HG03378 (cell line): Measurements from ENCODE around the gene POFUT1.

ENCODE experiments used
- ATAC-seq: cut with Tn5 transposase; IDR thresholded peaks from one replicate; pipeline ENCODE4 v1.9.1; 2021; ENCODE audit warnings: mild to moderate bottlenecking, moderate library complexity; ENCODE audit not compliant: unreplicated experiment

POFUT1 gene

DNA sequence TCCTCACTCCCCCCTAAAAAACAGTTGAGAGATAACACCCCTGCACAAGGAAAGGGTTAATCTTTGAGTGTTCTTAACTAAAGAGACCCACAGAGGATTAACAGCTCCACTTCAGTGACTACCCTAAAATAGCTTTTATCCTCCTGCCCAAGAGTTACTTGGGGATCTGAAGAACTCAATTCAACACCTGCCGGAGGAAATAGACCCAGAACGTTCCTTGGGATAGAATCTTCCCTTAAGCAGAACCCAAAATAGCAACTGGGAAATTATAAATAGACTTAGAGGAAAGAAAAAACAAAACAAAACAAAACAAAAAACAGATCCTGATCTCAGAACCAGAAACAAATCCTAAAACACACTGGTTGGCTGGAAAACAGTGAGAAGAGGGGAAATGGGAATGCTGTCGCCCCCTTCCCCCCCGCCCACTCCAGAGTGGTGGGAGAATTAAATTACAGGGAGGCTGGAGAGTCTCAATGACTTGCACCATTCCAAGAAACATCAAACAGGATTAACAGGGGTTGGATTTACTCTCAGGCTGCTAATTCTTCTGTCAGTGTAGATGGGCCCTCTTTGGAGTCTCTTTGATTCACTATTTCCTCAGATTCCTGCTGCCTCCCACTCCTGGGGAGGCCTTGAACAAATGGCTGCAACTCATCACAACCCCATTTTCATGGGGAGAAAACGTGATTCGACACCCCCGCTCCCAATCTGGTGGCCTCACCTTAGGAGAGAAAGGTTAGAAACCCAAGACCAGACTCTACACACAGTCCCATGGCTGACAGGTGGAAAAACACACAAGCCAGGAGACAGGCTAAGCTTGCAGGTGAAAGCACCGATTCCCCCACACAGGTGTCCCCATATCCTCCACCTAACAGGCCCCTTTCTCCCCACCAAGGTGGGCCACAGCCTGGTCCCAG is 1.6 kb upstream of the POFUT1 start:
- ATAC-seq = no peak

DNA sequence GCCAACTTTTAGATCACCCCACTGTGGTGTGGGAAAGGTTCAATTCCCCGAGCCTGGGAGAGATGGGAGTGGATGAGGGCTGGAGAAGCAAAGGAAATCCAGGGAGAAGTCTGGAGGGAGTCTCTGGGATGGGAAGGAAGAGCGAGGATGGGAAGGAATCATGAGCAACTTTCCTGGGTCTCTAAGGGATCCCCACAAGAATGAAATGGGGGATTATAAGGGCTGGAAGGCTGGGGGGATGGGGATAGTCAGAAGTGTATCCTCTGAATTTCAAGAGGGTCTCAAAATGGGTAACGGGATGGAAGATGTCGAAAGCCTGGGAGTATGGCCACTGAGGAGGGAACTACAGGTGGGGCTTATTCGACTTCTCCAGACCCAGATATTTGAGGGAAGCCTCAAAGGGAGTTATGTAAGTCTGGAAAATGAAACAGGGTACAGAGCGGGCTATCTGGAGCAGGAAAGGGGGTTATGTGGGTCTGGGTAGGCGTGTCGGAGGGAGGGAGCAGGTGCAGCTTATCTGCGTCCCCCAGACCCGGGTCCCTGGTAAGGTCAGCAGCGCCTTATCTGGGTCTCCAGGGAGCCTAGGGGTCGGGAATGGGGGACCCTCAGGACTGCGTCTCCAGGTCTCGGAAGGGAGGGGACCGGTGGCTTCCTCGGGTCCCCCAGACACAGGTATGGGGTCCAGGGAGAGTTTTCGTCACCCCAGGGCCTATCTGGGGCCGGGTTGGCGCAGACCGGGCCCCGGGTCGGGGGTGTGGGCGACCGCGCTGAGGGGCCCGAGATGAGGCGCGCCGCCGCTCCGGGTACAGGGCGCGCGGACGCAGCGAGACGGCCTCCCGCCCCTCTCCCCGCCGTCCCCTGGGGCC is 687 bp upstream of the POFUT1 start:
- ATAC-seq = peak; percentile 15

DNA sequence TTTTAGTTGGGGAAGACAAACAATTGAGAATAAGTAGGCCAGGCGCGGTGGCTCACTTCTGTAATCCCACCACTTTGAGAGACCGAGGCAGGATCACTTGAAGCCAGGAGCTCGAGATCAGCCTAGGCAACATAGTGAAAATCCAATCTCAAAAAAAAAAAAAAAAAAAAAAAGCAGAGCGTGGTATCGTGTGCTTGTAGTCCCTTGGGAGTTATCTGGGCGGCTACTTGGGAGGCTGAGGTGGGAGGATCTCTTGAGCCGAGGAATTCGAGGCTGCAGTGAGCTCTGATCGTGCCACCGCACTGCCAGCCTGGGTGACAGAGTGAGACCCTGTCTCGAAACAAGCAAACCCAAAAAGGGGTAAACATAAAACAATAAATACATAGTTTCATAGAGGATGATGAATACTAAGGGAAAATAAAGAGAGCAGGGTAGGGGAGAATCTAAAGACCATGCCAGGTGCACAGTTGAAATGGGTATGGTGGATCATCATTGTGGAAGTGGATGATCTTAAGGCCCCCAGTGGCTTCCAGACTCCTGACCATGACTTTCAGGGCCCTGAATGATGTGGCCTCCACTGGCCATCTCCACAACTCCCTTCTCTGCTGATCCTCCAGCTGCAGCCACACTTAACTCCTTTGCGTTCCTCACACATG is 947 bp downstream of the POFUT1 start:
- no peak for ATAC-seq

DNA sequence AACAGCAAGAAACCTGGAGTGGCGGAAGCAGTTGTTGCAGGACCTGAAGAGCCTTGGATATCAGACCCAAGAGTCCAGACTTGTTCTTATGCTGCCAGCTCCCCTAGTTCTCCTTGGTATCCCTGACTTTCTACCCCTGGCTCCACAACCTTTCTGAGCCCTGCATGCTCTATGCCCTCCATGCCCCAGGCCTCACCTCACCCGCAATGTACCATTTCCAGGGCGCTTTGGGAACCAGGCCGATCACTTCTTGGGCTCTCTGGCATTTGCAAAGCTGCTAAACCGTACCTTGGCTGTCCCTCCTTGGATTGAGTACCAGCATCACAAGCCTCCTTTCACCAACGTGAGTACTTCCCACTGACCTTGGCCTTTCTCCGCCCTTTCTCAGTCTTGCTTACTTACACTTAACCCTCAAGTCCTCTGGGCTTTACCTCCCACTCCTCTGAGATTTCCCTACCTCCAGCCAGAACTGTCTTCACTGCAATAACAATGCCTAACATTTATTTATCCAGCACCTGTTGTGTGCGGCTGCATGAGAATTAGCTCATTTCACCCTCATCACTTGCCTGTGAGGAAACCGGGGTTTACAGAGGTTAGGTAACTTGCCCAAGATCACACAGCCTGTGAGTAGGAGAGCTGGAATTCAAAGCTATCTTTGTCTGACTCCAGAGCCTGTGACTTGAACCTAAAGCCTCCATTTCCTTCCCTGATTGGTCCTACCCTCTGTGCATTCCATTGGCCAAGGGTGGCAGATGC is 2.3 kb downstream of the POFUT1 start:
- no peak for ATAC-seq

DNA sequence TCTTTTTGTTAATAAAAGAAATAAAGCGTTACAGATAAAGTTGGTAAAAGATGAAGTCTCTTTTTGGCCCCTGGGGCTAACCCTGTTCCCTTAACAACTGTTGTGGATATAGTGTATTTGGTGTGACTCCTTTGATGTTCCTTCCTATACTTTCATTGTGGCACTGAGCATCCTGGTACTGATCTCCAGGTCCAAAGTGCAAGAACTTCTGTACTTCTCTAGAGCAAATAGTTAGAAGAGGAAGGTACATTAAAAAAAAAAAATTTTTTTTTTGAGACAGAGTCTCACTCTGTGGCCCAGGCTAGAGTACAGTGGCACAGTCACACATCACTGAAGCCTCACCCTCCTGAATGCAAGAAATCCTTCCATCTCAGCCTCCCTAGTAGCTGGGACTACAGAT is 6.2 kb downstream of the POFUT1 start:
- ATAC-seq = no peak

DNA sequence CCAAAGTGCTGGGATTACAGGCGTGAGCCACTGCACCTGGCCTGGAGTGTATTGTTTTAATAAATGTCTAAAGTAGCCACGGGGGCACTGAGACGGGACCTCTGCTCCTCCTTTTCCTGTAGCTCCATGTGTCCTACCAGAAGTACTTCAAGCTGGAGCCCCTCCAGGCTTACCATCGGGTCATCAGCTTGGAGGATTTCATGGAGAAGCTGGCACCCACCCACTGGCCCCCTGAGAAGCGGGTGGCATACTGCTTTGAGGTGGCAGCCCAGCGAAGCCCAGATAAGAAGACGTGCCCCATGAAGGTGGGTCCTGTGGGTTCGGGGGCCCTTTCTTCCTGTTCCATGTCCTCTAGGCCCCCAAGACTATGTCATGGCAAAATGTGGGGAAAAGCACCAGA is 7.5 kb downstream of the POFUT1 start:
- no peak for ATAC-seq

DNA sequence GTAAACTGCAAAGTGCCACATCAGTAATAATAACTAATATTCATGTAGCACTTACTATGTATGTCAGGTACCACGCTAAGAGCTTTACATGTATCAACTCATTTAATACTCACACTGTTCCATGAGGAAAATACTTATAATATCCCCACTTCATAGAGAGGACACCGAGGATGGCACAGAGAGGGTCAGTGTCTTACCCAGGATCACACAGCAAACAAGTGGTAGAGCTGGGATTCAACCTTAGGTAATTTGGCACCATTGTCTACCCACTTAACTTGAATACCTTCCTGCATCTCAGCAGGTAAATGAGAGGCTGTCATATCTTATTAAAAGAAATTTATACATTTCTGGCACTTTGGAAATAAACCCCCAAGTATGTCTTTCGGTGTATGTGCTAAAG is 8.0 kb downstream of the POFUT1 start:
- ATAC-seq = no peak

DNA sequence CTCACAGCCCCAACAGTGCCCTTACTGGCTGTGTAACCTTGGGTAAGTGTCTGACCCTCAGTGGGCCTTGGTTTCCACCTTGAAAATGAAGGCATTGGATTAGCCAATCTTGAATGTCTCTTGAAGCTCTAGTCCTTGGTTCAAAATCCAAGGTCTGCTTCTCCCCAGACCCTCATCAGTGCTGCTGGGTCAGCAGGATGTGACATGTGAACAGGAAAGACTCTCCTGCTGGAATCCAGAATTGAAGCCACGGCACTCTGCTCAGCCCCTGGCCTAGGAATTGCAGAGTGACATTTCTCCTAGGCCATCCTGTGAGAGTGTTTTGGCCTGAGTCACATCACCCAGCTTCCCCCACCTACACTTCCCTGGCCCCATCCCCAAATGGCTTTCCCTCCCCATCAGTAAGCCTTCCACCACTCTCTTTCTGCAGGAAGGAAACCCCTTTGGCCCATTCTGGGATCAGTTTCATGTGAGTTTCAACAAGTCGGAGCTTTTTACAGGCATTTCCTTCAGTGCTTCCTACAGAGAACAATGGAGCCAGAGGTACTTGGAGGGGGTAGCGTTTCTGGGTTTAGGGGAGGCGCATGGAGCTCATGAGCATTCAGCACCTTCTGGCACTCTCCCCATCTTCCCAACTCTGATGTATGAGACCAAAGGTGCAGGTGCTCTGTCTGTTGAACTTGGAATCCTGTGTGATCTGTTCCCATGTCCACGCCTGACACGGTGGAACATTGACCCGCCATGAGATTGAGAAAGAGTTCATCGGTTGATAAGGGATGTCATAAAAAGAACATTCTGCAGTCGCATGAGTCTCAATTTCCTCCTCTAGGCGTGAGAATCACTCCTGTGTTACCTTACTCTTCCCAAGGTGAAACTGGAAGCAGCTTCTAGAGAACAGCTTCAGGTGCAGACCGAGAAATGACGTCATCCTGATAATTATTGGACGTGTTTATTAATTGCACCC is 8.8 kb downstream of the POFUT1 start:
- ATAC-seq = no peak

DNA sequence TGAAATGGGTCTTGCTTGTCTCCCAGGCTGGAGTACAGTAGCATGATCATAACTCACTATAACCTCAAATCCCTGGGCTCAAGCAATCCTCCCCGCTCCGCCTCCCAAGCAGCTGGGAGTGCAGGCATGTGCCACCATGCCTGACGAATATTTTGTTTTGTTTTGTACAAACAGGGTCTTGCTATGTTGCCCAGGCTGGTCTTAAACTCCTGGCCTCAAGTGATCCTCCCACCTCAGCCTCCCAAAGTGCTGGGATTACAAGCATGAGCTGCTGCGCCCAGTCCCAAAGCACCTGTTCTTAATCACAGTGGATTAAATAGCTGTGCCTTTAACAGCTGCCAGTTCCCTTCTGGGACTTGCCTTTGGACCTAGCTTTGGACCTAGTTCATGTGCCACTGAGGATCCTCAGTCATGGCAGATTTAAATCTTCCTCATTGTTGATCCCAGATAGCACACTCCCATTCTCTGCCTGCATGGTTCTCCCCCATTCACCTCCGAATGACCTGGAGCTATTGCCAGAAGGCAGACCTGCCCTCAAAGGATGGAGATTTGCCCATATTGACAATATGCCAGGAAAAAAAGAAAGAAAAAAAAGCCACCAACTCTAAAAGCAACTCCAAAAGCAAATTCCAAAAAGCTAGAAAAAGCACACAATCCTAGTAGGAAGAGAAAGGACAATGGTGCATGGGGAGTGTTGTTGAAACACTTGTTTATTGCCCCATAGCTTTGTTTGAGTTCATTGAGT is 10.6 kb downstream of the POFUT1 start:
- no peak for ATAC-seq

DNA sequence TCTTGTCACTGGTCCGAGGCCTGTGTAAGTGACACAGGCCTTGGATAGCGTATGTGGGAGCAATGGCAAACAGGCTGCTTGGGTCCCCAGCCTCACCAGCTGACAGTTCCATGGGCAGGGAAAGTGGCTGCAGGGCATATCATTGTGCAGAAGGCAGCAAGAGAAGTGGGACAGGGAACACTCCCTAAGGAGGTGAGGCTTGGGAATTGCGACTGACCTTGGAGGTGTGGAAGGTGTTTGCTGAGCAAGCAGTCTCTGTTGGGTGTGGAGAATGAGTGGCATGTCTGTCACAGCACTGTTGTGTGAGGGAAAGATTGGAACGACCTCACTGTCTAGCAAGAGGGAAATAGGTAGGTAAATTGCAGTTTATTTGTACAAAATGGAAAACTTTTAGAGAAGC is 16.8 kb downstream of the POFUT1 start:
- no peak for ATAC-seq

DNA sequence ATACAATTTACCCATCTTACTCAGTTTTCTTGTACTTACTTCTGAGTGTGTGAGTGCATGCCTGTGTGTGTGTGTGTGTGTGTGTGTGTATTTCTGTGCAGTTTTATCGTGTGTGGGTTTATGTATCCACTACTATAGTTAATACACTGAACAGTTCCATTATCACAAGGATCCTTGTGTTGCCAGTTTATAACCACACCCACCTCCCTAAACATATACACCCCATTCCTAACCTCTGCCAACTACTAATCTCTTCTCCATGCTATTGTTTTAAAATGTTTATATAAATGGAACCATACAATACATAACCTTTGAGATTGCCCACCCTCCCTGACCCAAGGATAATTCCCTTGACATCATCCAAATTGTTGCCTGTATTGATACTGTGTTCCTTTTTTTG is 18.7 kb downstream of the POFUT1 start:
- ATAC-seq = no peak

DNA sequence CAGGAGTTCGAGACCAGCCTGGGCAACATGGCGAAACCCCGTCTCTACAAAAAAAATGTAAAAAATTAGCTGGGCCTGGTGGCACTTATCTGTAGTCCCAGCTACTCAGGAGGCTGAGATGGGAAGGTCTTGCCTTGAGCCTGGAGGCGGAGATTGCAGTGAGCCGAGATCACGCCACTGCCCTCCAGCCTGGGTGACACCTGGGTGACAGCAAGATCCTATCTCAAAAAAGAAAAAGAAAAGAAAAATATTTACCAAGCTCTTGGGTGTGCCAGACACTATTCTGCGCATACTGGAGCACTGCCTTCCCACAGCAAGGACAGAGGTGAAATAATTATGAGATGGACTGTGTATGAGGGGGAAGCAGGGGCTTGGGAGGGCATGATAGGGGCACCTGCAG is 19.6 kb downstream of the POFUT1 start:
- ATAC-seq = no peak

DNA sequence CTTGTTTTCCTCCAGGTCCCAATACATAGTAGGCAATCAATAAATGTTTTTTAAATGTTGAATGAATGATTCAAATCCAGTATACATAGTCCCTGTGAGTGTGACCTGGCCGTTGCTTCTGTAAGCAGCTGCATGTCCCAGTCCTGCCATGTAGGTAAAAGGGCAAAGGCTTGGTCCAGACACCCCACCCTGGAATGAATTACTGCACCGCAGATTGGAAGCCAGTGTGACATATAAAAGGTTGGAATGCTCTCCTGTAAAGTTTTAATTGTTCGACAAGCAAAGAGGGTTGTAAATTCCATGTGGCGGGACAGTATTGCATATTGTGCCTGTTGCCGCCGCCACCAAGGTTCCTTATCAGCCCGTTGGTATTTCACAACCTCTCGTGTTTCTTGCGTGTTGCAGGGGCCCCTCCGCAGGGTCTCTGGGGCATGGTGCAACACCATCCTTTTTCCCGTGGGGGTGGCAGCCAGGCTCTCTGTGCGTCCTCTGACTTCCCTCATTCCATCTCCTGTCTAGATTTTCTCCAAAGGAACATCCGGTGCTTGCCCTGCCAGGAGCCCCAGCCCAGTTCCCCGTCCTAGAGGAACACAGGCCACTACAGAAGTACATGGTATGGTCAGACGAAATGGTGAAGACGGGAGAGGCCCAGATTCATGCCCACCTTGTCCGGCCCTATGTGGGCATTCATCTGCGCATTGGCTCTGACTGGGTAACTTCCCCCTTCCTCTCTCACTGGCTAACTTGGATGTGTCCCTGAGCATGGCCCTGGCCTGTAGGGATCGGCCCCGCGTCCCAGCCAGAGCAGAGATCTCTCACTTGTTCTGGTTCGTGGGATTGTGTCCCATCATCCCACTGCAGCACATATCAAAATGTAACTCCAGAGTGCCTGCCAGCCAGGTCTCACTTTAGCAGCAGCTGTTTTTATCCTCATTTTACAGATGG is 20.3 kb downstream of the POFUT1 start:
- ATAC-seq = no peak

DNA sequence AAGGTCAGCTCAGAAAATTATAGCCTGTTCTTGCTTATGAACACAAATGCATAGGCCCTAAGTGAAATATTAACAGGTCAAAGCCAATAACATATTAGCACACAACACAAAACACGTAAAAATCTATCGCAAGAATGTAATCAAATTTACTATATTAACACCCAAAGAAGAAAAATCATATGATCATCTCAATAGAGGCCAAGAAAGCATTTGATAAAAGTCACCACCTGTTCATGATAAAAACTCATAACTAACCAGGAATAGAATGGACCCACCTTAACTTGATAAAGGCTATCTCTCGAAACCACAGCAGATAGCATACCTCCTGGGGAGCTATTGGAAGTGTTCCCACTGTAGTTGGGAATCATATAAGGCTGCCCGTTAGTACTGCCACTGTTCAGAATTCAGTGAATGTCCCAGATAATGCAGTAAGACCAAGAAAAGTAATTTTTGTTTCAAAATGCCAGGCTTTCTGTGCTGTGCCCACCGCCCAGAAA is 21.6 kb downstream of the POFUT1 start:
- no peak for ATAC-seq

DNA sequence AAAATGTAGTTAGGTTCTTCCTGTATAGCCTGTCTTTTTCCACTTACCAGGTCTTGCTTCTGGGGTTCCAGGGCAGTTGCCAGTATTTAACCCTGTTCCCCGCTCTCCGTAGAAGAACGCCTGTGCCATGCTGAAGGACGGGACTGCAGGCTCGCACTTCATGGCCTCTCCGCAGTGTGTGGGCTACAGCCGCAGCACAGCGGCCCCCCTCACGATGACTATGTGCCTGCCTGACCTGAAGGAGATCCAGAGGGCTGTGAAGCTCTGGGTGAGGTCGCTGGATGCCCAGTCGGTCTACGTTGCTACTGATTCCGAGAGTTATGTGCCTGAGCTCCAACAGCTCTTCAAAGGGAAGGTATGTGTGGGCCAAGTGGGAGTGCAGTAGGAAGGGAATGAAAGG is 23.0 kb downstream of the POFUT1 start:
- no peak for ATAC-seq

DNA sequence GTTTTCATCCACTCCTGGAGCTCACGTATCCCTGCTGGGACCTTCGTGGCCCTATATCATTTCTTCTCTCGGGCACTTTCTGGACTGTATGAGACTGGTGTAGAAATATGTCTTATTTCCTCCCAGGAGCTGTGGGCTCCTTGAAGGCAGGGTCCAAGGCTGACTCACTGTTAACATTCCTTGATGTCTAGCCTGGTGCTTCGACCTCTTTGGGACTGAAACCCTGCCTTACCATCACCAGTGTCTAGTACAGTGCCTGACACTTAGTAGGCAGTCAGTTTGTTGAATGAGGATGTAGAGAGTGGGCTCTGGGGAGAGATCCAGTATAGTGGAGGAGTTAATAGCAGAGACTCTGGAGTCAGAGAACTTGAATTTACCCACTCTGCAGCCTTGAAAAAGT is 23.6 kb downstream of the POFUT1 start:
- no peak for ATAC-seq

DNA sequence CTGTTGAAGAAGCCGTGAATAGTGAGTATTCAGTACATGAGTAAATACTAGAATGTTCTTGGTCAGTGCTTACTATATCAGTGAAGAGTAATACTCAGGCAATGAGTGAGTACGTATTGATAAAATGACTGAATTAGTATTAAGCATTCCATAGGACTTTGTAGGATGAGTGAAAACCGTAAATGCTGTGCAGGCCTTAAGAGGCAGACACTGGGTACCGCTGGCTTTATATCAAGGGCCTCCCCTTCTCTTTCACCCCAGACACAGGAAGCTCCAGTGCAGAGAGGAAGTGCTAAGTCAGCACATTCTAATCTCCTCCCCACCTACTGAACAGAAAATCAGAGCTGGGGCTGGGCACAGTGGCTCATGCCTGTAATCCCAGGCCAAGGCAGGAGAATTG is 24.2 kb downstream of the POFUT1 start:
- no peak for ATAC-seq
